HCT116 (cell line): Measurements from ENCODE around the gene LRRC3C. TPM values are rescaled to one million over a fixed set of nuclear protein-coding genes. Genes with fewer than 3 reads are reported as not detected.

ENCODE experiments used
- ATAC-seq: fragments of 200-7000 bp; cut with Tn5 transposase; 2 replicates; pipeline ENCODE4 v1.9.1; 2020; ENCODE audit warnings: mild to moderate bottlenecking, moderate library complexity
- BruUV-seq: library from RNA; stranded (reverse); fragments of 400-500 nt; replicated peaks from 2 replicates; lab custom pipeline; 2021; lab: Mats Ljungman, UMichigan
- CTCF ChIA-PET: fragments of 300-600 bp; sonication (Branson Sonifier 250); formaldehyde crosslinking; loops from one replicate; lab custom pipeline; 2021; ENCODE audit warnings: antibody characterized with exemption; lab: Charles Lee
- POLR2A ChIA-PET: fragments of 300-600, 350-600 bp; sonication (Branson Sonifier 250); formaldehyde crosslinking; loops from one replicate; lab custom pipeline; 2021; ENCODE audit warnings: antibody characterized with exemption; lab: Charles Lee
- RAD21 ChIA-PET, 2 experiments: fragments of 300-600 bp; sonication (Branson Sonifier 250); formaldehyde crosslinking; loops; one replicate each; lab custom pipeline; 2023; ENCODE audit warnings: low total read pairs in 2 of 2; ENCODE audit not compliant: uncharacterized antibody in 2 of 2, unreplicated experiment in 2 of 2, low non-redundant PET in 1 of 2; lab: Charles Lee
- DNase-seq: peaks from one replicate; pipeline ENCODE4 v3.0.0-alpha.2; 2010; ENCODE audit warnings: low read depth, low spot score
- H2AFZ ChIP-seq: fragments of 200-600 bp; shearing (Covaris generic), sonication (generic); 2 replicates; pipeline ENCODE4 v1.6.1; 2017; ENCODE audit warnings: low read depth, mixed run types, mixed read lengths, antibody characterized with exemption, low read length; ENCODE audit not compliant: poor library complexity, severe bottlenecking
- H3K27ac ChIP-seq: 2 replicates; pipeline ENCODE4 v1.5.1; 2012; ENCODE audit warnings: low read depth, low read length
- H3K27me3 ChIP-seq: fragments of 200-600 bp; sonication (generic); 2 replicates; pipeline ENCODE4 v1.6.1; 2016; ENCODE audit warnings: mixed run types, low read length, mixed read lengths; ENCODE audit not compliant: insufficient read depth
- H3K36me3 ChIP-seq, 2 experiments: fragments of 200-500 bp in 1 of 2; fragments of 200-600 bp in 1 of 2; sonication (Bioruptor generic) in 1 of 2; sonication (generic) in 1 of 2; 2 replicates each; pipeline versions ENCODE4 v1.5.1 to v1.6.1; 2014 to 2016; ENCODE audit warnings: low read length in 2 of 2, inconsistent platforms in 1 of 2, mixed read lengths in 1 of 2, mixed run types in 1 of 2; ENCODE audit not compliant: insufficient read depth in 2 of 2, control insufficient read depth in 1 of 2
- H3K4me1 ChIP-seq, 2 experiments: fragments of 200-600 bp in 1 of 2; sonication (generic) in 1 of 2; 2 replicates each; pipeline versions ENCODE4 v1.5.1 to v1.6.1; 2012 to 2017; ENCODE audit warnings: low read length in 2 of 2, inconsistent platforms in 1 of 2, mild to moderate bottlenecking in 1 of 2, mixed read lengths in 1 of 2, mixed run types in 1 of 2, moderate library complexity in 1 of 2; ENCODE audit not compliant: insufficient read depth in 2 of 2, control insufficient read depth in 1 of 2
- H3K4me2 ChIP-seq: fragments of 200-600 bp; sonication (generic); 2 replicates; pipeline ENCODE4 v1.6.1; 2017; ENCODE audit warnings: mixed run types, low read length, mixed read lengths
- H3K4me3 ChIP-seq, 2 experiments: fragments of 200-600 bp in 1 of 2; sonication (generic) in 1 of 2; replicated peaks in 1 of 2; 2 replicates each; pipeline ENCODE4 v1.5.1; 2011 to 2016; ENCODE audit warnings: low read length in 2 of 2, control low read depth in 1 of 2, low read depth in 1 of 2, mild to moderate bottlenecking in 1 of 2, mixed read lengths in 1 of 2, mixed run types in 1 of 2
- H3K79me2 ChIP-seq: fragments of 200-600 bp; sonication (generic); 2 replicates; pipeline ENCODE4 v1.6.1; 2017; ENCODE audit warnings: mild to moderate bottlenecking, mixed run types, low read length, moderate library complexity, mixed read lengths; ENCODE audit not compliant: insufficient read depth
- H3K9ac ChIP-seq: fragments of 200-600 bp; sonication (generic); 2 replicates; pipeline ENCODE4 v1.6.1; 2016; ENCODE audit warnings: low read length, mixed read lengths
- H3K9me2 ChIP-seq: fragments of 200-600 bp; sonication (generic), shearing (Covaris generic); 2 replicates; pipeline ENCODE4 v1.6.1; 2017; ENCODE audit warnings: mixed run types, mild to moderate bottlenecking, moderate library complexity; ENCODE audit not compliant: insufficient read depth
- H3K9me3 ChIP-seq, 2 experiments: fragments of 200-500 bp in 1 of 2; fragments of 200-600 bp in 1 of 2; sonication (Bioruptor generic) in 1 of 2; sonication (generic) in 1 of 2; 2 replicates each; pipeline ENCODE4 v1.6.1; 2014 to 2017; ENCODE audit warnings: low read length in 2 of 2, mixed read lengths in 2 of 2, inconsistent platforms in 1 of 2, low read depth in 1 of 2, mild to moderate bottlenecking in 1 of 2, mixed run types in 1 of 2, moderate library complexity in 1 of 2; ENCODE audit not compliant: control insufficient read depth in 1 of 2, insufficient read depth in 1 of 2
- H4K20me1 ChIP-seq: fragments of 200-600 bp; sonication (generic), shearing (Covaris generic); 2 replicates; pipeline ENCODE4 v1.6.1; 2017; ENCODE audit warnings: mixed run types, mild to moderate bottlenecking, moderate library complexity; ENCODE audit not compliant: insufficient read depth
- CBX3 ChIP-seq: IDR thresholded peaks from 2 replicates; pipeline ENCODE4 v1.6.1; 2012; ENCODE audit warnings: low read depth
- CEBPB ChIP-seq: IDR thresholded peaks from 2 replicates; pipeline ENCODE4 v1.6.1; 2012; ENCODE audit warnings: low read depth
- ELF1 ChIP-seq: IDR thresholded peaks from 2 replicates; pipeline ENCODE4 v1.6.1; 2012; ENCODE audit warnings: low read depth, borderline replicate concordance
- FOSL1 ChIP-seq: IDR thresholded peaks from 2 replicates; pipeline ENCODE4 v1.6.1; 2012; ENCODE audit warnings: low read depth
- POLR2A ChIP-seq: IDR thresholded peaks from 2 replicates; pipeline ENCODE4 v1.7.0; 2011; ENCODE audit warnings: borderline replicate concordance; ENCODE audit not compliant: insufficient read depth, insufficient read length; ENCODE audit errors: extremely low read depth
- RAD21 ChIP-seq: IDR thresholded peaks from 2 replicates; pipeline ENCODE4 v1.6.1; 2012; ENCODE audit warnings: low read depth, mild to moderate bottlenecking
- SRF ChIP-seq: IDR thresholded peaks from 2 replicates; pipeline ENCODE4 v1.6.1; 2012; ENCODE audit warnings: low read depth
- TCF7L2 ChIP-seq: IDR thresholded peaks from 2 replicates; pipeline ENCODE4 v1.7.0; 2011; ENCODE audit warnings: borderline replicate concordance, inconsistent platforms; ENCODE audit not compliant: insufficient read depth, insufficient read length; ENCODE audit errors: extremely low read depth
- YY1 ChIP-seq: IDR thresholded peaks from 2 replicates; pipeline ENCODE4 v1.6.1; 2011; ENCODE audit warnings: low read length, low read depth, moderate library complexity, mild to moderate bottlenecking; ENCODE audit not compliant: insufficient replicate concordance; ENCODE audit errors: extremely low read depth
- ZFX ChIP-seq: fragments of 450-650 bp; IDR thresholded peaks from 2 replicates; pipeline ENCODE4 v1.6.1; 2017
- ZNF274 ChIP-seq: fragments of 200-500 bp; sonication (Bioruptor generic); IDR thresholded peaks from 2 replicates; pipeline ENCODE4 v1.6.1; 2014; ENCODE audit warnings: mild to moderate bottlenecking, low read depth, low read length, inconsistent platforms
- intact Hi-C: fragments of 100-400 bp; cut with micrococcal nuclease; formaldehyde crosslinking; loops from 2 replicates; pipeline ENCODE4 v1.10.0; 2022
- total RNA-seq: library from RNA; stranded (reverse); gene quantifications from one replicate; pipeline ENCODE4 v1.2.1, GENCODE V29; 2021; ENCODE audit not compliant: unreplicated experiment
- TF ChIP-seq, protein P1 (sequence below), 3 experiments: fragments of 200-600 bp in 1 of 3; sonication (generic) in 1 of 3; IDR thresholded peaks in 2 of 3; conservative IDR thresholded peaks in 1 of 3; 2 replicates each; pipeline ENCODE4 v1.5.1; 2012 to 2017; ENCODE audit warnings: low read depth in 2 of 3, low read length in 2 of 3, antibody characterized with exemption in 1 of 3, borderline replicate concordance in 1 of 3, control low read depth in 1 of 3, mild to moderate bottlenecking in 1 of 3, mixed read lengths in 1 of 3, mixed run types in 1 of 3, moderate library complexity in 1 of 3; ENCODE audit not compliant: insufficient read depth in 1 of 3
- TF ChIP-seq, protein P2 (sequence below): IDR thresholded peaks from 2 replicates; pipeline ENCODE4 v1.6.1; 2012; ENCODE audit warnings: low read depth
- TF ChIP-seq, protein P3 (sequence below): IDR thresholded peaks from 2 replicates; pipeline ENCODE4 v1.6.1; 2012

Gene LRRC3C
- total RNA-seq, 1 experiment from 2014 or later: not detected

DNA sequence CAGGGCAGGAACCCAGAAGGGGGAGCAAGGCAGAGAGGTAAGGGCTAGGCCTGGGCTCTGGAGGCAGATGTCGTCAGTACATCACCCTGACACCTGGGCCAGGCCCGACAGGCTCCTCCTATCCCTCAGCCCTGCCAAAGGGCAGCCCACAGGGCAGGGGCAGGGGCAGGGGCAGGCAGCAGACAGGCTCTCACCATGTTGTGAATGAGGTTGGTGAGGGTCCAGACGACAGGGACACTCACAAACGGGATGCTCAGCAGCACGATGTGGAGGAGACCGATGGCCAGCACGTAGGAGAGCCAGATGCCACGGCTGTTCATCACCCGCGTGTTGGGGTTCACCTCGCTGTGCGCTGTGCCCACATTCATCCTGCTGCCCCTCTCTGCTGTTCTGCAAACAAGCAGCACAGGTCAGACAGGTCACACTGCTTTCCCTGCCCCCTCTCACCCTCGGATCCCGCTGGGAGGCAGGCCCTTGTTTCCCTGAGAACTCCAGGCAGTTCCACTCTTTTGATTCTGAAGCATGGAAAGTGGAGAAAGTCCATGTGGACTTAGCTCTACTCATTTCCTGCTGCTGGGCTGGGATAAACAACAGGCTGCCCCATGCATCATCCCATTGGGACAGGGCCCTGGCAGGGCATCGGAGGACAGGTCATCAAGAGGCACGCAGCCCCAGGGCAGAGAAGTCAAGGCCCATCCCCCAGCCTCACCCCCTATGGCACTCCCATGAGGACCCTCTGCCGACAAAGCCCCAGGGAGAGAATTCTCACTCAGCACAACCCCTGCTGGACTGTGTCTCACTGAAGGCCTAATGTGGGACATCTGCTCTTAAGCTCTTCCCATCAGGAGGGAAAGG is 3.5 kb upstream of the LRRC3C start:
- no peak overlapping the region for H3K4me2 ChIP-seq

DNA sequence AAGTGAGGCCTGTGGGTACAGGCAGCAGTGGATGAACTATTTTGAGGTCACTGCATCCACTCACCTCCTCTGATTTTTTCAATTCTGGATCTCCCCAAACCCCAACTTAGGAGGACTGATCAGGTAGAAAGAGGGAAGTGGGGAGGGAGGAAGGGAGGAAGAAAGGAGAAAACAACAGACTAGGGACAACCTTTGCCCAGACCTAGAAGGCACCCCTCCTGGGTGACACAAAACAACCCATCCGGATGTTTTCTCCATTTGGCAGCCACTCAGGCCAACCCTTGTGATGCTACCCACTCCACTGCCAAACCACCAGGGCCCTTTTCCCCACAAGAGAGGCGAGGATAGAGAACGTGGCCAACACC is 2.9 kb upstream of the LRRC3C start:
- Histone ChIP-seq H3K79me2 (peaks cover 24% of the 10 kb centered on the region; the same call in 1 of the 2 replicates), H4K20me1 (no peaks in the 10 kb centered on the region), H3K27ac (no peak overlapping the region), H2AFZ (no peak overlapping the region), H3K4me3 (no peak overlapping the region), H3K27me3 (no peaks in the 10 kb centered on the region), H3K9me2 (no peaks in the 10 kb centered on the region), H3K36me3 (peaks cover 5 to 31% of the 10 kb centered on the region in 2 experiments; a peak in 2 of 4 replicates), H3K9ac (no peak overlapping the region), H3K4me1 (peaks cover 13 to 29% of the 10 kb centered on the region in 2 experiments), H3K4me2 (no peak overlapping the region), H3K9me3 (no peaks in the 10 kb centered on the region)
- no TSS peak for BruUV-seq
- CTCF ChIA-PET: no interaction called here
- RAD21 ChIA-PET: no interaction called here
- DNase-seq: no peak
- no peak for ATAC-seq
- POLR2A ChIA-PET: no interaction called here
- intact Hi-C loops: no loop called here
- no peak for TF ChIP-seq TCF7L2
- TF ChIP-seq, protein P1, sequence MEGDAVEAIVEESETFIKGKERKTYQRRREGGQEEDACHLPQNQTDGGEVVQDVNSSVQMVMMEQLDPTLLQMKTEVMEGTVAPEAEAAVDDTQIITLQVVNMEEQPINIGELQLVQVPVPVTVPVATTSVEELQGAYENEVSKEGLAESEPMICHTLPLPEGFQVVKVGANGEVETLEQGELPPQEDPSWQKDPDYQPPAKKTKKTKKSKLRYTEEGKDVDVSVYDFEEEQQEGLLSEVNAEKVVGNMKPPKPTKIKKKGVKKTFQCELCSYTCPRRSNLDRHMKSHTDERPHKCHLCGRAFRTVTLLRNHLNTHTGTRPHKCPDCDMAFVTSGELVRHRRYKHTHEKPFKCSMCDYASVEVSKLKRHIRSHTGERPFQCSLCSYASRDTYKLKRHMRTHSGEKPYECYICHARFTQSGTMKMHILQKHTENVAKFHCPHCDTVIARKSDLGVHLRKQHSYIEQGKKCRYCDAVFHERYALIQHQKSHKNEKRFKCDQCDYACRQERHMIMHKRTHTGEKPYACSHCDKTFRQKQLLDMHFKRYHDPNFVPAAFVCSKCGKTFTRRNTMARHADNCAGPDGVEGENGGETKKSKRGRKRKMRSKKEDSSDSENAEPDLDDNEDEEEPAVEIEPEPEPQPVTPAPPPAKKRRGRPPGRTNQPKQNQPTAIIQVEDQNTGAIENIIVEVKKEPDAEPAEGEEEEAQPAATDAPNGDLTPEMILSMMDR (IDR thresholded peaks at IDR 0.05 in 2 of 3, conservative IDR thresholded peaks at IDR 0.05 in 1 of 3; ENCODE audit: borderline replicate concordance in 1 of 3, insufficient read depth in 1 of 3, low read depth in 2 of 3, low read length in 2 of 3): no peak
- TF ChIP-seq, protein P2, sequence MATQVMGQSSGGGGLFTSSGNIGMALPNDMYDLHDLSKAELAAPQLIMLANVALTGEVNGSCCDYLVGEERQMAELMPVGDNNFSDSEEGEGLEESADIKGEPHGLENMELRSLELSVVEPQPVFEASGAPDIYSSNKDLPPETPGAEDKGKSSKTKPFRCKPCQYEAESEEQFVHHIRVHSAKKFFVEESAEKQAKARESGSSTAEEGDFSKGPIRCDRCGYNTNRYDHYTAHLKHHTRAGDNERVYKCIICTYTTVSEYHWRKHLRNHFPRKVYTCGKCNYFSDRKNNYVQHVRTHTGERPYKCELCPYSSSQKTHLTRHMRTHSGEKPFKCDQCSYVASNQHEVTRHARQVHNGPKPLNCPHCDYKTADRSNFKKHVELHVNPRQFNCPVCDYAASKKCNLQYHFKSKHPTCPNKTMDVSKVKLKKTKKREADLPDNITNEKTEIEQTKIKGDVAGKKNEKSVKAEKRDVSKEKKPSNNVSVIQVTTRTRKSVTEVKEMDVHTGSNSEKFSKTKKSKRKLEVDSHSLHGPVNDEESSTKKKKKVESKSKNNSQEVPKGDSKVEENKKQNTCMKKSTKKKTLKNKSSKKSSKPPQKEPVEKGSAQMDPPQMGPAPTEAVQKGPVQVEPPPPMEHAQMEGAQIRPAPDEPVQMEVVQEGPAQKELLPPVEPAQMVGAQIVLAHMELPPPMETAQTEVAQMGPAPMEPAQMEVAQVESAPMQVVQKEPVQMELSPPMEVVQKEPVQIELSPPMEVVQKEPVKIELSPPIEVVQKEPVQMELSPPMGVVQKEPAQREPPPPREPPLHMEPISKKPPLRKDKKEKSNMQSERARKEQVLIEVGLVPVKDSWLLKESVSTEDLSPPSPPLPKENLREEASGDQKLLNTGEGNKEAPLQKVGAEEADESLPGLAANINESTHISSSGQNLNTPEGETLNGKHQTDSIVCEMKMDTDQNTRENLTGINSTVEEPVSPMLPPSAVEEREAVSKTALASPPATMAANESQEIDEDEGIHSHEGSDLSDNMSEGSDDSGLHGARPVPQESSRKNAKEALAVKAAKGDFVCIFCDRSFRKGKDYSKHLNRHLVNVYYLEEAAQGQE: no peak
- TF ChIP-seq SRF: no peak
- no peak for TF ChIP-seq POLR2A
- TF ChIP-seq ZFX: no peak
- no peak for TF ChIP-seq CBX3
- no peak for TF ChIP-seq YY1
- TF ChIP-seq, protein P3, sequence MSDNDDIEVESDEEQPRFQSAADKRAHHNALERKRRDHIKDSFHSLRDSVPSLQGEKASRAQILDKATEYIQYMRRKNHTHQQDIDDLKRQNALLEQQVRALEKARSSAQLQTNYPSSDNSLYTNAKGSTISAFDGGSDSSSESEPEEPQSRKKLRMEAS: no peak
- TF ChIP-seq ELF1: no peak
- no peak for TF ChIP-seq ZNF274
- no peak for TF ChIP-seq CEBPB
- no peak for TF ChIP-seq RAD21

More for the DNA sequence above, 3.5 kb upstream of the LRRC3C start:
- no peak for TF ChIP-seq FOSL1
- no peak for TF ChIP-seq YY1
- Histone ChIP-seq H3K4me1 (peaks cover 8 to 23% of the 10 kb centered on the region in 2 experiments), H3K36me3 (peaks cover 5 to 31% of the 10 kb centered on the region in 2 experiments; a peak in 2 of 4 replicates), H3K9me3 (no peaks in the 10 kb centered on the region), H3K79me2 (peaks cover 24% of the 10 kb centered on the region; the same call in 1 of the 2 replicates), H2AFZ (no peak overlapping the region), H4K20me1 (no peaks in the 10 kb centered on the region), H3K4me3 (no peak overlapping the region), H3K27me3 (no peaks in the 10 kb centered on the region), H3K27ac (no peak overlapping the region), H3K9ac (no peak overlapping the region), H3K9me2 (no peaks in the 10 kb centered on the region)
- intact Hi-C loops: no loop called here
- ChIA-PET POLR2A (no interaction called here), CTCF (no interaction called here), RAD21 (no interaction called here)
- no peak for DNase-seq
- ATAC-seq: no peak
- BruUV-seq: no TSS peak
